HG02798 (cell line): Measurements from ENCODE around the gene SLA2.
"Not testable (repeated sequence)": the region's sequence is repeated elsewhere in the genome, so short reads cannot be mapped to it uniquely, and the experiment has no call there.

ENCODE experiments used
- ATAC-seq: cut with Tn5 transposase; IDR thresholded peaks from one replicate; pipeline ENCODE4 v1.9.1; 2021; ENCODE audit warnings: mild to moderate bottlenecking; ENCODE audit not compliant: unreplicated experiment, poor library complexity

SLA2 gene

DNA sequence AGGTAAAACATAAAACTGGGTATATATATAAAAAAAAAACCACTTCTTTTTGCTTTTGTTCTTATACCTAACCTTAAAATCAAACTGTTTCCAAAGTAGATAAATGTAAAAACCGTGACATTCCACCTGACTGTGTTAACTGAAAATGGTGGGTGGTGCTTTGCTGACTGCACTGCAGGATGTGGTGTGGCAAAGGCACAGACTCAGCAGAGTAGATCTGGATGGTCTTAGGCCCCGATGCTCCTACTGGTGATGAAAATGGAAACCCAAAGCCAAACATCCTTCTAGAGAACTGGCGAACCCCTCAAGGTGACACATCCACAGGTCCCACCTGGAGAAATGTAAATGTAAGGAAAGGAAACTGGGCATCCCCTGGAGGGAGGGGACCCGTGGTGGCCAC, 63.7 kb downstream of the SLA2 start:
- no peak for ATAC-seq

DNA sequence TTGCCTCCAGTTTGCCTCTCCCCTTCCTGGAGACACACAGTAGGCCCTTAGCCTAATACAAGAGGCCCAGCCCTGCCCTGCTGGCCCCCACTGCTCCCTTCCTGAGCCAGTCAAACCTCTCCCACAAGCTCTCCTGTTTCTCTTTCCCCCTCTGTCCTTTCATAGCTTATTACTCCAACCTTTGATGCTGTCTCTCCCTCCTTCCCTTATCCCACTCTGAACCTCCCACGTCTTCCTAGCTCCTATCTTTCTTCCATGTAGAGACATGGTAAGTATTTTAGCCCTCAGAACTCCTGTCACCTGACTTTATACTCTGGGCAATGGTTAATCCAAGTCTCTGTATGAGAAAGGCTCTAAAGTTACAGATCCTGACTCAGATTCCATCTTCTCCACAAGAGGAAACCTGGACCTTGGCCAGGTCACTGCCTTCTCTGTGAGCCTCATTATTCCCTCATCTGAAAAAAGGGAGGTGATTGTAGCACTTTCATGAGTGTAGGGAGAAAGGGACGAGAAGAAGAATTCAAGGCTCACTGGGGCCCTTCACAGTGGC, 65.9 kb downstream of the SLA2 start:
- ATAC-seq, result no peak

DNA sequence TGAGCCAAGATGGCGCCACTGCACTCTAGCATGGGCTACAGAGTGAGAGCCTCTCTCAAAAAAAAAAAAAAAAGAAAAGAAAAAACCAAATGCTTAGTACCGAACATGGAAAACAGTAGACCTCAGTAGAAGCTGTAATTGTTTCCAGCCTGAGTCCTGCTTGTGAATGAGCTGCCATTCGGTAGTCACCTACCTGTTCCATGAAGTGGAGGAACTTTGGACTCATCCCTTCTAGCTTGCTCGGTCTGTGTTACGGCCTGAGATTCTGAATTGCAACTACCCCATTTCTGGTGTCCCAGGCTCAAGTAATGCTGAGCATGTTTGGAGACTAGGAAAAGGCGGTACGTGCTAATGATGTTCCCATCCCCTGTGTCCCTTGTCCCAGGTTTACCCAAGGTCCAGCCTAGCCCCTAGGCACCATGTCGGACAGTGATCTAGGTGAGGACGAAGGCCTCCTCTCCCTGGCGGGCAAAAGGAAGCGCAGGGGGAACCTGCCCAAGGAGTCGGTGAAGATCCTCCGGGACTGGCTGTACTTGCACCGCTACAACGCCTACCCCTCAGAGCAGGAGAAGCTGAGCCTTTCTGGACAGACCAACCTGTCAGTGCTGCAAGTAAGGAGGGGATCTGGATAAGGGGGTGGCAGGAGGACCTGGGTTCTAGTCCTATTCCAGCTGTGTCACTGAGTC, 67.5 kb downstream of the SLA2 start:
- ATAC-seq, result no peak

DNA sequence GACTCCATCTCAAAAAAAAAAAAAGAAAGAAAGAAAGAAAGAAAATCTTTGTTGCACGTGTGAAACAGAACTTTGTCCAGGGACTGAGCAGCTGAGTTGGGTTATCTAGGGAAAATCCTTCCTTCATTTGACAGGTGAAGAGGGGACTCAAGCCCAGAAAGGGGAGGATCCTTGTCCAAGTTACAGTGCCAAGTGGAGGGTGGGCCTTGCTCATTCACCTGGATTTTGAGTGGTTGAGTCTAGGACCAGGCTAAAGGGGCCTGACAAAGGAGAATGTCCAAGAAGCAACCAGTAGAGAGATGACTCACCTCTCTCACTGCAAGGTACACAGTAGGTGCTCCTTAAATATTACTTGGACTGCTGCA, 69.9 kb downstream of the SLA2 start:
- ATAC-seq, result no peak

DNA sequence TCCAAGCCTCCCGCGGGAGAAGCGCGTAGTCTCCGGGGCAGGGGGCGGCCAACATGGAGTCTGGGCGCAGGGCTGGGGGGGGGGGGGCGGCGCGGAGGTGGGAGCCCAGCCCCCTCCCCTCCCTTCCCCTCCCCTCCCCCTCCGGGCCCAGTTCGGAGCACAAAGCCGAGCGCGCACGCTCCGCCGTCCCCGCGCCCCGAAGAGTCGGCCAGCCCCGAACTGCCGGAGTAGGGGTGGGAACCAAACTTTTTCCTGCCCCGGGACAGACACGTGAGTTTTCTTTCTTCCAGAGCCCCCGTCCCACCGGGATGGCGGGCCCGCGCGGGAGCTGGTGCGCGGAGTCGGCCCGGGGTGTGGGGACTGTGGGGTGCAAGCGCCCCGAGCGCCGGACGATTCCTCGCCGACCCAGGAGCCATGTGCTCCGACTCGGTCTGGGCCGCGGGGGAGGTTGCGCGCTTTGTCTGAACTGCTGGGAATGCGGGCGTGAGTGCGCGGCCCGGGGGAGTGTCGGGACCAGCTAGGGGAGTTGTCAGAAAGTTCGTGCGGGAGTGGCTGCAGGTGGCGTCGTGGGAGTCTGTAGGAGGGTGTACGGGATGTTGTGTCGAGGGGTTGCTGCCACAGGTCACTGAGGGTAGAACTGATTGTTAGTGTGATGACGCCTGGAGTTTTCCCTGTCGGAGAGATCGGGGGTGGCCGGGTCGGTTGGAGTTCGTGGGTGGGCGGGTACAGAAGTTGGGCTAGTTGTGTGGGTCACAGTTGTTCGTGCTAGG, 71.4 kb downstream of the SLA2 start:
- no peak for ATAC-seq

DNA sequence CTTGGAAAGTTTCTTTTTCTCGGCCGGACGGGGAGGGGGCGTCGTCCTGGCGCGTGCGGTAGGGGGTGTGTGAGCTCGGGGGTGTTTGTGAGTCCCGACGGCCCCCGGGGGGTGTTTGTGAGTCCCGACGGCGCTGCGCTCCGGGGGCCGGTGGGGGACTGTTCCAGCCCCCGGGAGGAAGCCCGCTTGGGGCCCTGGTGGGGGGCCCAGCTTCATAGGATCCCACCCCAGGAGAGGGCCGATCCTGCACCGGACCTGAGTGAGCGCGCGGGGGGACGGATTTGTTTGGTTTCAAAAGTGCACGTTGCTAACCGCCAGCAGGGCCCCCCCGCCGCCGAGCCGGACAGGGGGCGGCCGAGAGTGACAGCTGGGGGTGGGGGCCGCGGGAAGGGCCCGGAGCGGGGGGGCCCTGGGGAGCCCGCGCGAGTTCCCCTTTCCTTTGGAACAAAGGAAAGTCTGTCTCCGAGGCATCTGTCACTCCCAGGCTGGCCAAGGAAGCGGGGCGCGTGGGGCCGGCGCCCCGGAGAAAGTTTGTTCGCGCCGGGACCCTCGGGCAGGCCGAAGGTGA, 72.1 kb downstream of the SLA2 start:
- no peak for ATAC-seq

DNA sequence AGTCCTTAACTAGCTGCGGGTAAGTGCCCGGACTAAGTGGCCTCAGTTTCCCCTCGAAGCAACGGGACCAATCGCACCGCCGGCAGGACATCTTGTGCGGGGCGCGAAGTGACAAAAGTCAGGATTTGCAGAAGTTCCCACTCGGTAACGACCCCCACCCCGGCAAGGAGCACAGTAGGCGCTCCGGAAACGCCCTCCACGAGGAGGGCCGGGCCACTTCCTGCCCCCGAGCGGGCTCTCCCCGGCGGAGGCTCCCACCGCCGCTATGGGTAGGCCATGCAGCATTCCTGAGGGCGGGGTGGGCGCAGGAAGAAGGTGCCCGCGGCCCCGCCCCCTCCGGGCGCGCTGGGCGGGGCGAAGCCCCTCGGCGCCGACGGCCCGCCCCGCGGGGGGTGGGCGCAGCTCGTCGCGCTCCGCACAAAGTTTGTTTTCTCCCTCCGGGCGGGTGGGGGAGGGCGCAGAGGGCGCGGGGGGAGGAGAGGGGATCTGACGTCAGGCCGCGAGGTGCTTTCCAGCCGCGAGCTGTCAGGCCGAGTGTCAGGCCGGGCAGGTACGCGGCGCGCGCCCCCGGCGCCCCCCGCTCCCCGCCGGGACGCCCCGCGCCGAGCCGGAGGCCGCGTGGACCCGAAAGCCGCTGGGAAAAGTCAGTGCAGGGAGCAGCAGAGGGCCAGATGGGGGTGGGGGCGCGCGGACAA, 72.7 kb downstream of the SLA2 start, which contains the start of gene TGIF2:
TSS of gene TGIF2 (plus strand) at position 495 of the 695 bp plus-strand sequence. CDS start 5,178 bp downstream, outside the sequence.
- ATAC-seq, result peak; percentile 83

DNA sequence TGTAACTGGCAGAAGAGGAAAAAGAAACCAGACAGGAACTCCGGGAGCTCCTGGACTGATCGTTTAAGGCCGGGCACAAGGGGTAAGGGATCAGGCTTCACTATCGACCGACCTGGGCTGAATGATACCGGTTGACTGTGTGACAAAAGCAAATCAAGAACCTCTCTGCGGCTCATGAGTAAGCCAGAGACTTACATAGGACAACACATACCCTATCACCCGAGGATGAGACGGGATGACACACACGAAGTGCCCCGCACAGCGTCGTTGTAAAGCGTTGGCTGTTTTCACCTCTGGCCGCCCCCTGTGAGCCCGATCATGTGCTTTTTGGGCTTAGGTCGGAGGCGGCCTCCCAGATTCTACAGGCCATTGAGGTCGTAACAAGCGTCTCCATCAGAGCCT, 73.3 kb downstream of the SLA2 start:
- peak; percentile 7 for ATAC-seq

DNA sequence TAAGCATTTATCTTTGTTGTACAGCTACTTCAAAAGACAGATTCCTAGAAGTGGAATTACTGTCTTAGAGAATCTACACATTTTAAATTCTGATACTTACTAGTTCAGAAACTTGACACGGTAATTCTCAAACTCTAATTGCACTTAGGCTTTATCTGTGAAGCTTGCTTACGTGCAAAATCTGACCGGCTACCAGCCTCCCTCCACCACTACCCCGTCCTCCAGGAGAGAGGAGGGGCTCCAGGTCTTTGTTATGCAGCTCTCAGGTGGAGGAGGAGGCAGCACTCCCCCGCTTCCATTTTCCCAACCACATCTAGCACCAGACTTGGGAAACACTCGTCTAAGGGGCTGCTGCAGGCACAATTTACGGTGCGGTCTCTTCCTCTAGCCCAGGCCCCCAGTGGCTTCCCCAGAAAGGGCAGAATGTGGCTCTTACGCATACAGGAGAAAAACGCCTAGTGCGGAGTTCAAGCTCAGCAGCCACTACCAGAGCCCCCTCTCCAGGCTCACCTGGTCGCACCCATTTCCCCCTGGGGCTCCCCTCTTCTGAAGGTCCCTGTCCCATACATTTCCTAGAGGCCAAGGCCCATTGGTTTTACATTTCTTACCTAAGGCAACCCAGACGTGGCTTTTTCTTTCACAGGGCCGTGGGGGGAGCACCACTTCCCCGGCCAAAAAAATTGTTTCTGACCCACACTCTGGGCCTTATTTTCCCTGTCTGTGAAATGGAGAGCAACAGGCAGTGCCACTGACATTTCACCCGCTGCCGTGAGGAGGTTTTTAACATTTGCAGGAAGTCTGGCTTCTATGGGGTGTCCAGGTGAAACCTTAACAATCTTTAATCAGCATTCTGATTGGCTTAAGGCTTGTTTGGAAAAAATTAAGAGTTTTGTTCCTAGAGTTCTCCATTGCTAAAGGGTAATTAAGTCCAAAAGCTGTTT, 74.2 kb downstream of the SLA2 start:
- no peak for ATAC-seq

DNA sequence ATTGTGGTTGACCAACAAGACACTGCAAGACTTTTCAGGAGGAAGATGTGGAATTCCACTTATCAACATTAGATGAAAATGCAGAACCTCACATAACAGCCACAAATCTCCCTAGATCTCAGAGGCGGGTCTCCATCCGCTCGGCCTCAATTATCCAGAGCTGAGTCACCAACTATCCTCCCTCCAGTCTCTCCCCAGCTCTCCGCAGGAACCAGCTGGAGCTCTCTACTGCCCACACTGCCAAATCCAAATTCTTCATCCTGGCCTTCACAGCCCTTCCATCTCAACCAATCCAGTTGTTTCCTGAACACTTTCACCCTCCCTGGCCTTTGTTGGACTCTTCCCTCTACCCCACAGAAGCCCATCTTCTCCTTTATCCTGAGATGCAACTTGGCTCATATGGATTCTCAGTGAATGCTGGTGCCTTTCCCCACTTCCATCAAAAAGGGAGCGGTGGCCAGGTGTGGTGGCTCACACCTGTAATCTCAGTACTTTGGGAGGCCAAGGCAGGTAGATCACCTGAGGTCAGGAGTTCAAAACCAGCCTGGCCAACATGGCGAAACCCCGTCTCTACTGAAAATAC, 76.1 kb downstream of the SLA2 start:
- no peak for ATAC-seq

DNA sequence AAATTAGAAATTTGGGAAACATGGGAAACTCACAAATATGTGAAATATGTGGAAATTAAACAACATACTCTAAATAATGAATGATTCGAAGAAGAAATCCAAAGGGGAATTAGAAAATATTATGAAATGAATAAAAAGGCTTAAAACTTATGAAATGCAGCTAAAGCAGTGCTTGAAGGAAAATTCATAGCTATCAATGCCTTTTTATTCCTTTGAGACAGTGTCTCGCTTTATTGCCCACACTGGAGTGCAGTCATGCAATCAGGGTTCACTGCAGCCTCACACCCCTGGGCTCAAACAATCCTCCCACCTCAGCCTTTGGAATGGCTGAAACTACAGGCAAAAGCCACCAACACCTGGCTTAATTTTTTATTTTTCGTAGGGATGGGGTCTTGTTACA, 80.5 kb downstream of the SLA2 start:
- ATAC-seq, result no peak

DNA sequence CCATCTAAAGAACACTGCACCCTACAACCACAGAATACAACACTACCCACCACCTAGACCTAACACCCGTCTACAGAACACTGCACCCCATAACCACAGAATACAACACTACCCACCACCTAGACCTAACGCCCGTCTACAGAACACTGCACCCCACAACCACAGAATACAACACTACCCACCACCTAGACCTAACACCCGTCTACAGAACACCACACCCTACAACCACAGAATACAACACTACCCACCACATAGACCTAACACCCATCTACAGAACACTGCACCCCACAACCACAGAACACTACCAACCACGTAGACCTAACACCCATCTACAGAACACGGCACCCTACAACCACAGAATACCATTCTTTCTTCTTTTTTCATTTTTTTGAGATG, 81.3 kb downstream of the SLA2 start:
- ATAC-seq, result not testable (repeated sequence)

DNA sequence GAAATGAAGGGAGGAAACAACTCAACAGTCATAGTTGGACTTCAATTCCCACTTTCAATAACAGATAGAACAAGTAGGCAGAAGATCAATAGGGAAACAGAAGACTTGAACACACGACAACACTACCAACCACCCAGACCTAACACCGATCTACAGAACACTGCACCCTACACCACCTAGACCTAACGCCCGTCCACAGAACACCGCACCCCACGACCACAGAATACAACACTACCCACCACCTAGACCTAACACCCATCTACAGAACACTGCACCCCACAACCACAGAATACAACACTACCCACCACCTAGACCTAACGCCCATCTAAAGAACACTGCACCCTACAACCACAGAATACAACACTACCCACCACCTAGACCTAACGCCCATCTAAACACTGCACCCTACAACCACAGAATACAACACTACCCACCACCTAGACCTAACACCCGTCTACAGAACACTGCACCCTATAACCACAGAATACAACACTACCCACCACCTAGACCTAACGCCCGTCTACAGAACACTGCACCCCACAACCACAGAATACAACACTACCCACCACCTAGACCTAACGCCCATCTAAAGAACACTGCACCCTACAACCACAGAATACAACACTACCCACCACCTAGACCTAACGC, 81.8 kb downstream of the SLA2 start:
- not testable (repeated sequence) for ATAC-seq

DNA sequence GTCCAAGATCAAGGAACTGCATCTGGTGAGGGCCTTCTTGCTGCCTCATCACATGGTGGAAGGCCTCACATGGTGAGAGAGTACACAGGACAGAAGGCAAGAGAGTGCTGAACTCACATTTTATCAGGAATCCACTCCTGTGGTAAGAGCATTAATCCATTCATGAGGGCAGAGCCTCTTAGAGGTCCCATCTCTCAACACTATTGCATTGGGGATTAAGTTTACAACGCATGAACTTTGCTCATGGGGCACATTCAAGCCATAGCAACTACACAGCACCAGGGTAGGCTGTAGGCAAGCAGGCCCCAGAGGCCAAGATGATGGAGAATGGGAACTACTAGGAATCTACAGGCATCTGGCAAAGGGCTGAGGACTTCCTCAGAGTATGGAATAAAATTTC, 82.6 kb downstream of the SLA2 start:
- no peak for ATAC-seq

DNA sequence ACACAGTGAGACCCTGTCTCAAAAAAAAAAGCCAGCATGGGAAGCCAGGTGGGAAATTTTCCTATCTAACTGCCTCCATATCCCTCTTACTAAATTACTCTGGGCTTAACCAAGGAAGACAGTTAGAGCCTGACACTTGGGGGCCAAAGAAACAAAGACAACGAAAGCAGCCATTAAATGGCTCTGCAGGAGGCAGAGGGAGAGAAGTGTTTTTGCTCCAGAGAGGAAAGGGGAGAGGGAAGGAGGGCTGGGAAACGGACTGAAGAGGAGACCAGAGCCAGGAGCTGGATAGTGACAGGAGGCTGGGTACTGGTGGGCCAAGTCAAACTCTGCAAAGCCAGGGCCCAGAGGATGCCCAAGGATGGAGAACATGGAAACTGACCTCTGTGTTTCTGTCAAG, 83.3 kb downstream of the SLA2 start:
- ATAC-seq, result no peak
